Thyroid gland (tissue), 4 donors: Measurements from ENCODE around the gene ZC3H12C. TPM values are rescaled to one million over a fixed set of nuclear protein-coding genes. Genes with fewer than 3 reads are reported as not detected.
"Not testable (repeated sequence)": the region's sequence is repeated elsewhere in the genome, so short reads cannot be mapped to it uniquely, and the experiment has no call there.

ENCODE experiments used
- DNase-seq, 2 donors: peaks; one replicate each; pipeline ENCODE4 v3.0.0-alpha.2; 2019
- H3K27ac ChIP-seq, 3 donors: fragments of 200-600 bp; sonication (generic); 1 replicate in 2 of 3; 2 replicates in 1 of 3; pipeline ENCODE4 v1.5.1; 2016 to 2019; ENCODE audit warnings: mild to moderate bottlenecking in 1 of 3, moderate library complexity in 1 of 3
- H3K27me3 ChIP-seq: fragments of 200-600 bp; sonication (generic); one replicate; pipeline ENCODE4 v1.5.1; 2019
- H3K36me3 ChIP-seq, 2 donors: fragments of 200-600 bp; sonication (generic); one replicate each; pipeline ENCODE4 v1.5.1; 2016 to 2019
- H3K4me1 ChIP-seq, 2 donors: fragments of 200-600 bp; sonication (generic); one replicate each; pipeline ENCODE4 v1.5.1; 2017 to 2019
- H3K4me3 ChIP-seq, 3 donors: fragments of 200-600 bp; sonication (generic); replicated peaks in 1 of 3; 1 replicate in 2 of 3; 2 replicates in 1 of 3; pipeline ENCODE4 v1.5.1; 2016; ENCODE audit warnings: mild to moderate bottlenecking in 1 of 3
- H3K9me3 ChIP-seq: fragments of 200-600 bp; sonication (generic); one replicate; pipeline ENCODE4 v1.5.1; 2017
- POLR2A ChIP-seq, 2 donors: fragments of 450-650 bp; IDR thresholded peaks; one replicate each; pipeline ENCODE4 v1.6.1; 2017; ENCODE audit warnings: antibody characterized with exemption in 2 of 2, mild to moderate bottlenecking in 2 of 2, moderate library complexity in 1 of 2
- WGBS, 2 donors: methylation state at CpG; one replicate each; pipeline ENCODE4 v1.1.5; 2017; 5-methylcytosine and 5-hydroxymethylcytosine counted together
- intact Hi-C: fragments of 100-400 bp; cut with DNase I; formaldehyde crosslinking; loops from one replicate; pipeline ENCODE4 v1.15.1; 2023
- total RNA-seq, 4 donors: library from RNA; depleted of rRNA; stranded (reverse); fragments of >200 nt; gene quantifications; one replicate each; pipeline ENCODE4 v1.2.3, GENCODE V29; 2016
- TF ChIP-seq, protein P1 (sequence below), 6 experiments: fragments of 200-600 bp in 3 of 6; fragments of 450-650 bp in 3 of 6; sonication (generic) in 3 of 6; IDR thresholded peaks; one replicate each; pipeline ENCODE4 v1.5.1; 2016 to 2019; ENCODE audit warnings: antibody characterized with exemption in 6 of 6, mild to moderate bottlenecking in 2 of 6, inconsistent platforms in 1 of 6, moderate library complexity in 1 of 6

The ZC3H12C gene
- total RNA-seq, 4 donors from 2014 or later = 20.9 to 49.7 (median 30.6) TPM

DNA sequence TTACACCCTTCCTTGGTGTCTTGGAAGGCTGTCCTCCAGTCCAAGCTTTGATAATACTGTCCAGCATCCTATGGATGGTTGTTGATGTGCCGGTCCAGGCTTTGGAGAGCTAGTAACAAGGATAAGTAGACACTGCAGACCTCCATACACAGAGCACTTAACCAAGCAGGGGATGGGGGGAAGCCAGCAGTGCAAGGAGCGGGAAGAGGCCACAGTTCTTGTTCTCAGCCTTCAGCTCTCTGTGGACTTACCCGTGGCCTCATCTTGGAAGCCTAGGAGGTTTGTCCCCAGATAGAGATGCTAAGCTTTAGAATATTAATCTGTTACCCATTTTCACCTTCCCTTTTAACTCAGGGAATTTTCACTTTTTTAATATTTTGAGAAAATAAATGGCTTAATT, 30.9 kb upstream of the ZC3H12C start:
- no peak for DNase-seq
- Histone ChIP-seq H3K27ac (no peak overlapping the region), H3K27me3 (no peaks in the 10 kb centered on the region), H3K4me1 (no peaks in the 10 kb centered on the region), H3K36me3 (no peaks in the 10 kb centered on the region), H3K4me3 (no peak overlapping the region), H3K9me3 (no peaks in the 10 kb centered on the region)
- intact Hi-C loops = no loop called here
- 90 to 94% methylated on average over 3 of the region's 3 CpGs for WGBS, 2 donors
- TF ChIP-seq, protein P1, sequence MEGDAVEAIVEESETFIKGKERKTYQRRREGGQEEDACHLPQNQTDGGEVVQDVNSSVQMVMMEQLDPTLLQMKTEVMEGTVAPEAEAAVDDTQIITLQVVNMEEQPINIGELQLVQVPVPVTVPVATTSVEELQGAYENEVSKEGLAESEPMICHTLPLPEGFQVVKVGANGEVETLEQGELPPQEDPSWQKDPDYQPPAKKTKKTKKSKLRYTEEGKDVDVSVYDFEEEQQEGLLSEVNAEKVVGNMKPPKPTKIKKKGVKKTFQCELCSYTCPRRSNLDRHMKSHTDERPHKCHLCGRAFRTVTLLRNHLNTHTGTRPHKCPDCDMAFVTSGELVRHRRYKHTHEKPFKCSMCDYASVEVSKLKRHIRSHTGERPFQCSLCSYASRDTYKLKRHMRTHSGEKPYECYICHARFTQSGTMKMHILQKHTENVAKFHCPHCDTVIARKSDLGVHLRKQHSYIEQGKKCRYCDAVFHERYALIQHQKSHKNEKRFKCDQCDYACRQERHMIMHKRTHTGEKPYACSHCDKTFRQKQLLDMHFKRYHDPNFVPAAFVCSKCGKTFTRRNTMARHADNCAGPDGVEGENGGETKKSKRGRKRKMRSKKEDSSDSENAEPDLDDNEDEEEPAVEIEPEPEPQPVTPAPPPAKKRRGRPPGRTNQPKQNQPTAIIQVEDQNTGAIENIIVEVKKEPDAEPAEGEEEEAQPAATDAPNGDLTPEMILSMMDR (IDR thresholded peaks at IDR 0.05) = no peak
- TF ChIP-seq POLR2A (IDR thresholded peaks at IDR 0.05) = no peak

DNA sequence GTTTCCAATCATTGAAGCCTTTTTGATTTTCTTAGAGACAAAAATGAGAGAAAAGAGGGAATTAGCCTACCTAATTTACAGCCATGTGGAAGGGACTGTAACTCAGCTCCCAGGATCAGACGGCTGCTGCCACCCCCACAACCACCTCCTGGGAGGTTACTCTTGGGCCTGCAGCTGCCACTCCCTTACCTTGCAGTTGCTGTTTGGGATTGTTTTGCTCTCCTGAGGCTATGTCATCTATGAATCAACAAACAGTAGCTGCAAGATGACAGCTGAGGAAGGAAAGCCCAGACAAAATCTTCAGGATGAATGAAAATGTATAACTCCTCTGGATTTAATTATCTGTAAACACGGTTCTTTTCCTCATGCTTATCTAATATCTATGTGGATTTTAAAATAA, 28.0 kb upstream of the ZC3H12C start:
- Histone ChIP-seq H3K36me3 (no peaks in the 10 kb centered on the region), H3K9me3 (no peaks in the 10 kb centered on the region), H3K4me1 (no peaks in the 10 kb centered on the region), H3K4me3 (no peak overlapping the region), H3K27me3 (no peaks in the 10 kb centered on the region), H3K27ac (no peak overlapping the region)
- 77 to 83% methylated on average over 2 of the region's 2 CpGs for WGBS, 2 donors
- TF ChIP-seq, protein P1 (IDR thresholded peaks at IDR 0.05) = no peak
- TF ChIP-seq POLR2A (IDR thresholded peaks at IDR 0.05) = no peak
- intact Hi-C loops = no loop called here
- DNase-seq = no peak

DNA sequence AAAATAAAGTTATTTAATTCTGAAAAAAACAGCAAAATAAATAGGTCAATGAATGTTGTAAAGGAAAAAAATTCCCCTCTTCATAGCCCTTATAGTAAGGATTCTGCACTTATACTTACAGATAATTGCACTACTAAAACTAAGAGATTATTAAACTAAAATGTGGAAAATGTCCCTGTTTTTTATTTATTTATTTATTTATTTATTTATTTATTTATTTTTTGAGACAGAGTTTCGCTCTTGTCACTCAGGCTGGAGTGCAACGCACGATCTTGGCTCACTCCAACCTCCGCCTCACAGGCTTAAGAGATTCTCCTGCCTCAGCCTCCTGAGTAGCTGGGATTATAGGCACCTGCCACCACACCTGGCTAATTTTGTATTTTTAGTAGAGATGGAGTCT, 25.2 kb upstream of the ZC3H12C start:
- DNase-seq, H3K9me3 ChIP-seq, H3K4me1 ChIP-seq, intact Hi-C loops, H3K4me3 ChIP-seq, H3K36me3 ChIP-seq, H3K27me3 ChIP-seq: not testable (repeated sequence)
- H3K27ac ChIP-seq = peak overlapping the region in 2 of 3 donors; percentile 41 to 64
- 94 to 97% methylated on average over 4 of the region's 4 CpGs for WGBS, 2 donors

DNA sequence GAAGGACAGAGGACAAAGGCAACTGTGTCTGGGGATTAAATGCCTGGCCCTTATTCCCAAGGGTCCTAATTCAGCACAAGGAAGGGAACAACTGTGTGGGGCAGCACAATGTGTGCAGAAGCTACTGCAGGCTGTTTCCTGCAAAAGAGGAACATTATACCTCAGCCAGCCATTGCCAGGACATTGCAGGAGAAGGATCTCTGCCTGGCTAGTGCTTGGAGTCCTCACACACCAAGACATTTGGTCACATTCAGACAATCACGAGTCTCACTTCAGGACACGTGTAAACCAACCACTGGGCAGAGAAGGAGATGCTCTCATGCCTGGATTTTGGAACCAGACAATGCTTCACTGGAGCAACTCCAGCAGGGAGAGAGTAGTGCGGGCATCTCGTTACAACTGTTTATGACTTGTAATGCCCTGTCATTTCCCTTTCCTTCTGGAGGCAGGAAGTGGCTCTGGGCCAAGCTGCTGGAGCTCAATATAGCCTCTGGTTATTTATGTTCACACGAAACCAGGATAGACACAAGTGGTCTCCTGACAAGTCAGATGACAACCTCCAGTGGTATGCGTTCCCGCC, 23.9 kb upstream of the ZC3H12C start:
- Histone ChIP-seq H3K4me1 (no peaks in the 10 kb centered on the region), H3K9me3 (no peaks in the 10 kb centered on the region), H3K27me3 (no peaks in the 10 kb centered on the region), H3K27ac (peak overlapping the region; percentile 39 to 64 (median 41)), H3K36me3 (no peaks in the 10 kb centered on the region), H3K4me3 (no peak overlapping the region)
- TF ChIP-seq POLR2A (IDR thresholded peaks at IDR 0.05) = no peak
- TF ChIP-seq, protein P1 (IDR thresholded peaks at IDR 0.05) = no peak
- peak; percentile 32 to 38 for DNase-seq
- intact Hi-C loops = no loop called here
- WGBS, 2 donors = 52 to 66% methylated on average over 7 of the region's 7 CpGs

DNA sequence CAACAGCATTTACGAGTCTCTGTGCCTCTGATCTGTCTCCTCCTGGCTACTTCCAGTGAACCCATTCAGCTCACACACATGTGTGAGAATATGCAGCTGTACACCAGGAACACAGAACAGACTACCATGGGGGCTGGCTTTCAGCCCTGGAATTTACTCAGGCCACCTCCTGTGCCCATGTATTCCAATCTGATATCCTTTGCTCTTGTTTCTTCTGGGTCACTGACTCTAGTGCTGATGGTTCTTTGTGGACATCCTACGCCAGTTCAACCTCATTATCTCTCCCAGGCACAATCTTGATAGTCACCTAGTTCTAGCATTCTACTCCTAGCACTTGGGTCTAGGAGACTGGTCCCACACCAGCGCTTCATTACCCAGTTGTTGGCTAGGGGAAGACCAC, 23.0 kb upstream of the ZC3H12C start:
- no peaks in the 10 kb centered on the region for H3K4me1 ChIP-seq
- DNase-seq = no peak
- intact Hi-C loops = no loop called here
- H3K4me3 ChIP-seq = no peak overlapping the region
- WGBS, 2 donors = 91 to 95% methylated on average over 3 of the region's 3 CpGs
- TF ChIP-seq POLR2A (IDR thresholded peaks at IDR 0.05) = no peak
- TF ChIP-seq, protein P1 (IDR thresholded peaks at IDR 0.05) = no peak
- no peaks in the 10 kb centered on the region for H3K36me3 ChIP-seq
- no peaks in the 10 kb centered on the region for H3K27me3 ChIP-seq
- H3K9me3 ChIP-seq = no peaks in the 10 kb centered on the region
- peak overlapping the region in 1 of 3 donors; percentile 64 for H3K27ac ChIP-seq
